Sciatic nerve (tissue), 2 donors: ENCODE data around the gene INPP4A. TPM values are rescaled to one million over a fixed set of nuclear protein-coding genes. Genes with fewer than 3 reads are reported as not detected.
"Not testable (repeated sequence)": the region's sequence is repeated elsewhere in the genome, so short reads cannot be mapped to it uniquely, and the experiment has no call there.

ENCODE experiments used
- ATAC-seq: fragments of 200-7000 bp; cut with Tn5 transposase; one replicate; pipeline ENCODE4 v1.9.1; 2020; ENCODE audit warnings: mild to moderate bottlenecking, moderate library complexity
- DNase-seq: peaks from one replicate; pipeline ENCODE4 v3.0.0-alpha.2; 2020; ENCODE audit warnings: low spot score
- intact Hi-C: fragments of 100-400 bp; cut with DNase I; formaldehyde crosslinking; loops from one replicate; pipeline ENCODE4 v1.14.2; 2022
- total RNA-seq: library from RNA; stranded (reverse); fragmentation: NEBNext Ultra II Directional; extraction: Animal tissue kit (Norgen Biotek cat#: 25700); gene quantifications from one replicate; pipeline ENCODE4 v1.2.1, GENCODE V29; 2021
- donor health status: DM: no; HTN: no; CAD: no.
- donor health status: DM: no; HTN: no; CAD: no.

The INPP4A gene
- total RNA-seq, 1 donor from 2014 or later: 29.8 TPM

DNA sequence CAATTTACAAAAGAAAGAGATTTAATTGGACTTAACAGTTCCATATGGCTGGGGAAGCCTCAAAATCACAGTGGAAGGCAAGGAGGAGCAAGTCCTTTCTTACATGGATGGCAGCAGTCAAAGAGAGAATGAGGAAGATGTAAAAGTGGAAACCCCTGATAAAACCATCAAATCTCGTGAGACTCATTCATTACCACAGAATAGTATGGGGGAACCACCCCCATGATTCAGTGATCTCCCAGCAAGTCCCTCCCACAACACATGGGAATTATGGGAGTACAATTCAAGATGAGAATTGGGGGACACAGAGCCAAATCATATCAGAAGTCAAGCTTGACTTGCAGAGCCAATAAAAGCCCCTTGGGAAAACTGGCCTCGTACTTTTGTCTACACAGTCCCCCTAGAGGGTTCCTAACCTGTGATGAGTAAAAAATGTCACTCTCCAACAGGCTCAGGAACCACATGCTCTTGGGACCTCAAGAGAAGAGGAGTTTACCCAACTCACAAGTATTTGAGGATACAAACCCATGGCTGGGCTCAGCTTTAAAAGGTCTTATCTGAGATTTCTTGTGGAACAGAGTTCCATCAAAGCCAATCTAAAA, 11.2 kb upstream of the INPP4A start:
- intact Hi-C loops: no loop called here
- DNase-seq (no peak), ATAC-seq (no peak)

GRCh38 chr2:98434492-98434891, 10.2 kb upstream of the INPP4A start:
- DNase-seq: no peak
- intact Hi-C loops: no loop called here
- ATAC-seq: no peak

GRCh38 chr2:98435670-98436069, 9.0 kb upstream of the INPP4A start:
- ATAC-seq, intact Hi-C loops, DNase-seq: not testable (repeated sequence)

GRCh38 chr2:98436734-98437133, 7.9 kb upstream of the INPP4A start:
- ATAC-seq: no peak
- DNase-seq: no peak
- intact Hi-C loops: no loop called here

- intact Hi-C loops: no loop called here
- no peak for ATAC-seq
- no peak for DNase-seq
Observed at GRCh38 chr2:98438190-98439133, 6.2 kb upstream of the INPP4A start.

DNA sequence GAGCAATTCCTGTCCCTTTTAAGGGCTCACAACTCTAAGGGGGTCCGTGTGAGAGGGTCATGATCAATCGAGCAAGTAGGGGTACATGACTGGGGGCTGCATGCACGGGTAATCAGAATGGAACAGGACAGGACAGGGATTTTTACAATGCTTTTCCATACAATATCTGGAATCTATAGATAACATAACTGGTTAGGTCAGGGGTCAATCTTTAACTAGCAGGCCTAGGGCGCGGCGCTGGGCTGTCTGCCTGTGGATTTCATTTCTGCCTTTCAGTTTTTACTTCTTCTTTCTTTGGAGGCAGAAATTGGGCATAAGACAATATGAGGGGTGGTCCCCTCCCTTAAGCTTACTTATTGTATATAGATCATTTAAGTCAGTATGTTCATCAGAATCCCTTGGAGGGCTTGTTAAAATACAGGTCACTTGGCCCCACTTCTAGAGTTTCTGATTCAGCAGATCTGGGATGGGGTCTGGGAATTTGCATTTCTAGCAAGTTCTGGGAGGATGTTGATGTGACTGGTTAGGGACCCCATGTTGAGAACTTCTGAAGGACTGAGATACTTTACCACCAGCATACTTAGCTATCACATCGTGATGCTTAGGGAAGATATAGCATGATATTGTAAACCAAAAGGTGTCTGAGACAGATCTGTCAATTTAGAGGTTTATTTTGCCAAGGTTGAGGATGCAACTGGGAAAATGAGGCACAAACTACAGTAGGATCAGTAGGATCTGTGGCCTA, 2.8 kb upstream of the INPP4A start:
- intact Hi-C loops: no loop called here
- ATAC-seq (no peak), DNase-seq (no peak)

- ATAC-seq (no peak), DNase-seq (no peak)
- intact Hi-C loops: no loop called here
Observed at GRCh38 chr2:98442488-98442887, 2.2 kb upstream of the INPP4A start.

GRCh38 chr2:98445177-98445682, 572 bp downstream of the INPP4A start:
- intact Hi-C loops: no loop called here
- DNase-seq (no peak), ATAC-seq (peak; percentile 53)

DNA sequence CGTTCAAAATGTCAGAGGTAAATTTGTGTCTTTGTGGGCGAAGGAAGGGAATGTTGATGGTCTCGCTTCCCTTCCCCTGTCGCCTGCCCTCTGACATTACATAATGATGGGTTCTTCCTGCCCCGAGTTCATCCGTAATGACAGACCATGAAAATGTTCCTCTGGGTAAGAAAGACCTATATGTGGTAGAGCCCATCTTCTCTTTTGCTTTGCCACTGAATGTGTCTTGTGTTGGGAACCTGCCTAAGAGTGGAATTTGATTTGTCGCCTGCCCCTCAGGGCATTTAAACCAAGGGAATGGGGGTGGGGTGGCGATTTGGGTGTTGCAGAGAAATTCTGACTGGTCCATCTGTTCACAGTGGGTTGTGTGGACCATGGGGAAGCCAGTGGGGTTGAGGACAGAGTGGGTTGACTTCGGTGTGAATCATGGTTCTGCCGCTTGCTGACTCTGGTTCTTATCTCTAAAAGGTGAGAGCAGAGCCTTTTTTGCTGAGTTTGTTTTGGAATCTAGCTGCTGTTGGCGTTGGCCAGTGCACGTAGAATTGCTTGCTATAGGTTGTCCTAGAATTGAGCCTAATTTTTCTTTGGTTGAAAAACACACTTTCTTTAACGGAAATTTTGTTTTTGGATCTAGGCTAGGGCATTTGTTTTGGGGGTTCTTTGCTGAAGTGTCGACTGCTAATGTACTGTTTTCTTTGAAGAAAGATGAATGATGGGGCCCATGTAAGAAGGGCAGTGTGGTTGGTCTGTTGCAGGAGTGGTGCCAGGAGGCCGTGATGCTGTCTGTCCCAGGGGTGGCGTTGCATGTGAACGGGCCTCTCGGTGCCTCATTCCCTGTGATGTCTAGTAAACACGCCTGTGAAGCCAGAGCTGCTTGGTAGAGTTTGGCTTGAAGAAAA, 1.3 kb downstream of the INPP4A start:
- ATAC-seq: no peak
- intact Hi-C loops: no loop called here
- DNase-seq: no peak

- ATAC-seq (no peak), DNase-seq (no peak)
- intact Hi-C loops: no loop called here
Observed at GRCh38 chr2:98446850-98447249, 2.2 kb downstream of the INPP4A start.

- intact Hi-C loops: no loop called here
- DNase-seq (no peak), ATAC-seq (no peak)
Observed at GRCh38 chr2:98448441-98449145, 3.9 kb downstream of the INPP4A start.

DNA sequence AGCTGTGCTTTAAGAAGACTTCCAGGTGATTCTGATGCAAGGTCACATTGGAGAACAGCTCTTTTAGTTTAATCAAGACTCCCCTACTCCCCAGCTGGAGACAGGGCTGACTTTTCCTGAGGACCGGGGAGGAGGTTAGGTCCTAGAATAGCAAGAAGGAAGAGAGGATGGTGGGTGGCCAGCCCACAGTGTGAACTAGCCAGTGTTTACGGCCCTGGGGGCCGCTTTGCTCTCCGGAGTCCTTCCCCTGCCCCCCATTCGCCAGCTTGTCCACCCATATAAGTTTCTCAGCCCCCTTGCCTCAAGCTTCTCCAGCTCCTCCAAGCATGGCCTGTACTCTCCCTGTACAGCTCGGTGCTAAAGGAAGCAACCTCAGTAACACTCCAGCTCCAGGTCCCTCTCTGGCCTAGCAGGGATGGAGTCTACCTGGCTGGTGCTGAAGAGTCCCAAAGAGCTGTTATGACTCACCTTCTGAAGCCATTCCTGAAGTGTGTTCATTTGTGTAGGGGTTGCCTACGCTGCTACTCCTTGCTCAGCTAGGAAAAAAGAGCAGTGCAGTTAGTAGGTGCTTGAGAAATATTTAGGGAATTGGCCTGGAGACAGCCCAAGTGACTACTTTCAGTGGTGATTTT, 7.9 kb downstream of the INPP4A start:
- DNase-seq (no peak), ATAC-seq (no peak)
- intact Hi-C loops: no loop called here

DNA sequence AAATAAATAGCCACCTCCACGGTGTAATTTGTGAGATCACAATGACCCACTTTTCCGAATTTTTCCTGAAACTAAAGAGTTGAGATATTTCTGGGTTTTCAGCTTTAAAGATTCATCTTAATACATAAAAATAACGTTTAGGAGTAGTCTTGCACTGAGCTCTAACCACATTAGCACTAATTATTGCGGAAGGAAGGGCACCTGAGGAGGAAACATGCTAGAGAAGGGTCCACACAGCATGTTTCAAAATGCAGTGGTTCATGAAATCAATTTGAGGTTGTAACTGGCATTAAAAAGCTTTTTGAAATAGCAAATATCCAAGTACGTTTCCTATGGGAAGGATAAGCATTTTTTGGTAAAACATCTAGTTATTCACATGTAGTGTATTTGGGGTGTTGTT, 8.4 kb downstream of the INPP4A start:
- ATAC-seq (no peak), DNase-seq (no peak)
- intact Hi-C loops: no loop called here

GRCh38 chr2:98453531-98453930, 8.9 kb downstream of the INPP4A start:
- intact Hi-C loops: no loop called here
- no peak for DNase-seq
- no peak for ATAC-seq

DNA sequence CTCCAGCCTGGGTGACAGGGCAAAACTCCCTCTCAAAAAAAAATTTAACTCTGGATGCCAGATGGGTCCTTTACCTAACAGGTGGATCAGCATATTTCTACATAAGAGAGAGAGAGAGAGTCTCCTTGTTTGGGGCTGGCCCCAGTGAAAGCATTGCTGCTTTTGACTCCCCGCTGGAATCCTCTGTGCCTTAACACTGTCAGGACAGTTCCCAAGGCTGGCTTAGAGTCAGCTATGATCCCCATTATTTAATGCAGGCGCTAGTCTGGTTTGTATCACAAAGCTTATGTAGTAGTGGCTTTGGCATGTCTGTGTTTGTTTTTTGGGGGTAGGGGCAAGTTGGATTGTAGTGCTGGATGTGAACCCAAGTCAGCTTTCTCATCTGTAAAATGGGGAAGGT, 9.4 kb downstream of the INPP4A start:
- DNase-seq (no peak), ATAC-seq (no peak)
- intact Hi-C loops: no loop called here

- intact Hi-C loops: no loop called here
- peak; percentile 62 for ATAC-seq
- DNase-seq: no peak
Observed at GRCh38 chr2:98454500-98455235, 10.0 kb downstream of the INPP4A start.

- intact Hi-C loops: no loop called here
- no peak for DNase-seq
- ATAC-seq: peak; percentile 64
Observed at GRCh38 chr2:98455494-98455976, 10.9 kb downstream of the INPP4A start.
